HG03095 (cell line): ENCODE results near the gene ADM5.

Source experiments
- ATAC-seq: cut with Tn5 transposase; IDR thresholded peaks from one replicate; pipeline ENCODE4 v1.9.1; 2021; ENCODE audit warnings: moderate library complexity; ENCODE audit not compliant: unreplicated experiment

Gene ADM5

DNA sequence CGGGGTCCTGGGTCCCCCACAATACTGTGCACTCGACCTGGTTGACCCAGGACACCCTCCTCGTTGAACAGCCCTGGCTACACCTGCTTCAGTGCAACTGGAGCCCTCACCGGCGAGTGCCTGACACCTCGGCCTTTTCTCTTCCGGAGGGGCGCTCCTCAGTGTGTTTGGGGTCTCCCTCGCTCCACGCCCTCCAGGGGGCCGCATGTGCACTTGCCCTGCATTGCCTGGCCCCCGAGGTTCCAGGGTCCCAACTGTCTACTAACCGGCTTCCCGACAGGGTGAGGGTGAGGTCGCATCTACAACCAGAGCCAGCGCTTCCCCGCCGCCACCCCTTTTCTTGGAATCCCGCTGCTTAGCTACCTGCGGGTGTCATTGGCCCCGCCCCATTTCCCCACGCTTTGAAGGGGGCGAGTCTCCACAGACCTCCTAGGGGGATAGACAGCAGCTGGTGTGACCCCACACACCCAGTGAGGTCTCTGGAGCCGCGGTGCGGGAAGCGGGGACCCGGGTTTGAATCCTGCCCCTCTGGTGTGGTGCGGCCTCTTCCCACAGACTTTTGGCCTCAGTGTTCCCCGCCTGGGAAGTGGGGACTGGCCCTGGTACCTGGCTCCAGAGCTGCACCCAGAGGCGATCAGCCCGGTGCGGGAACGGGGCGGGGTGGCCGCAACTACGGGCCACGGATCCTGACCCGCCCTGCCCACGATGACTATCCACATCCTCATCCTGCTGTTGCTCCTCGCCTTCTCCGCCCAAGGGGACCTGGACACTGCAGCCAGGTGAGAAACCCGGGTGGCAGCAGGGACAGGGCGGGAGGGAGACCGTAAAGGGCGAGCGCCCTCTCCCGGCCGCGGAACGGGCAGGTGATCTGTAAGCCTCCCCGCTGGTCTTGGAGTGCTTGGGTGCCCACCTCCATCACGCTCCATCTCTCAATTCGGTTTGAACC is at the start of gene ADM5:
ADM5 (plus strand) TSS at position 462 of the 946 bp plus-strand sequence; CDS start at position 706, 244 bp downstream.
- ATAC-seq = no peak

- ATAC-seq = peak; percentile 53
Observed at GRCh38 chr19:49640113-49640898, 49.1 kb upstream of the ADM5 start, which contains the start of gene RRAS. TSS of gene RRAS (minus strand) at chr19:49640143. CDS start at chr19:49640098, 45 bp downstream.

DNA sequence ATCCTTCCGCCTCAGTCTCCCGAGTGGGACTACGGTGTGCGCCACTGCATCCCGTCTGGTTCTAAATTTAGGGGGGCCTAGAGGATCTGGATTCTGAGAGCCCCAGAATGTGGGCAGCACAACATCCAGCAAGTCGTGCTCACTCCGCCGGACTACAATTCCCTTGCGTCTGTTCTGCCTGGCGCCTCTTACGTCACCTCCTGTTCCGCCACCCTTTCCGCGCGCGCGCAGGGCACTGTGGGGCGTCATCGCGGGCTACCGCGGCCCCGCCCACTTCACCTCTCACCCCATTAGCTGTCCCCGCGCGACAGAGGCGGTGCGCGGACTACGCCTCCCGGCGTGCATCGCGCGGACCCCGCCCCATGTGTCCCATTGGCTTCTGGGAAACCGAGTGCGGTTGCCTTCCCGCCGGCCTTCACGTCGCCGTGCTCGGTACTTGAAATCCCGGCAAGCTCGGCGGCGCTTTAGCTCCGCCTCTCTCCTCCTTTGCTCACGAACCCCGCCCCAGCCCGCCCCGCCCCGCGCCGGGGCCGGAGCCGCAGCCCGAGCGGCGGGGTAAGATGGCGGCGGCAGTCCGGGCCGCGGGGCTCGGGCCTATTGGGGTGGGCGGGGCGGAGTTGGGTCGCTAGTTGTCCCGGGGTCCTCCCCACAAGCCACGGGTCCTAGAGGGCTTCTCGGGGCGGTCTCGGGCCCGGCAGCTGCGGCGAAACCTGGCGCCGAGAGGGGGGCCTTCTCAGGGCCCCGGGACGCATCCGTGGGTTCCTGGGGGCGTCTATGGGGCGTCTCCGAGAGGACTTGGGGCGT is 47.5 kb upstream of the ADM5 start, which contains the start of gene SCAF1:
SCAF1 (plus strand) TSS at position 522 of the 804 bp plus-strand sequence. CDS start 2,818 bp downstream, outside the sequence.
- peak; percentile 42 for ATAC-seq

DNA sequence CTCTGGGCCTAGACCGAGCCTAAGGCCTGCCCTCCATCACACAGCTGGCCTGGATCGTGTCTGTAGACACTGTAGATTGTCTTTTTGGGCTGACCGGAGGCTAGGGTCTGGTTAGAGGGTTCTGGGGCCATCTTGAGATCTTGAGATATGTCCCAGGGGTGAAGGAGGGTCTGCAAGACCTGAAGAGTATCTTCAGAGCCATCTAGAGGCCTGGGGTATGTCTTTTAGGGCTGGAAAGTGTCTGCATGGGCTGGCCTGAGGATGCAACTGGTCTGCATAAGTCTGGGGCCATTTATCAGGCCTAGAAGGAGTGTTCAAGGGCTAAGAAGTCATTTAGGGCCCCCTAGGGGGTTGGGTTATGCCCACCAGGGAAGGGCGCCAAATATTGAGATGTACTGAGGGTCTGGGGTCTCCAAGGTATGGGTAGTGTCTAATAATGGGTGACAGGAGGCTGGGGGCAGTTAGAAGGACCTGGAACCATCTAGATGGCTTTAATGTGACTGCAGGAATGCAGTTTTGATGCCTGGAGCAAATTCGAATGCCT is 46.8 kb upstream of the ADM5 start:
- ATAC-seq = no peak

GRCh38 chr19:49643466-49643865 is 45.9 kb upstream of the ADM5 start:
- ATAC-seq = no peak

DNA sequence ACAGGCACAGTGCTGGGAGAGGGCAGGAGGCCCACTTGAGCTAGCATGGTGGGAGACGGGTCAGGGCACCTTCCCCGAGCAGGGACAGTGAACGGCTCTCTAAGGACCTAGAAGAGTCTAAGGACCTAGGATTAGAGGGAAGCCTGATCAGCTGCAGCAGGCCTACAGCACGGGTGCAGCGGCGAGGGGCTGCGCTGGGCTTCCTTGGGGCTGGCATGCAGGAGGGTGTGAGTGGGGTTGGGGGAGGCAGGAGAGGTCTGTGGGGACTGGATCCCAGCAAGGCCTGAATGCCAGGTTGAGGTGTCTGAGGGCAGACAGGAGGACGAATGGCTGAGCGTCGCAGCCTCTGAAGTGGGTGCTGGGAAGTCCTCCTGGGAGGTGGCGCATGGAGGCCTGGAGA is 43.8 kb upstream of the ADM5 start:
- ATAC-seq = no peak

GRCh38 chr19:49645995-49646394 is 43.4 kb upstream of the ADM5 start:
- no peak for ATAC-seq

GRCh38 chr19:49646586-49646985 is 42.8 kb upstream of the ADM5 start:
- no peak for ATAC-seq

DNA sequence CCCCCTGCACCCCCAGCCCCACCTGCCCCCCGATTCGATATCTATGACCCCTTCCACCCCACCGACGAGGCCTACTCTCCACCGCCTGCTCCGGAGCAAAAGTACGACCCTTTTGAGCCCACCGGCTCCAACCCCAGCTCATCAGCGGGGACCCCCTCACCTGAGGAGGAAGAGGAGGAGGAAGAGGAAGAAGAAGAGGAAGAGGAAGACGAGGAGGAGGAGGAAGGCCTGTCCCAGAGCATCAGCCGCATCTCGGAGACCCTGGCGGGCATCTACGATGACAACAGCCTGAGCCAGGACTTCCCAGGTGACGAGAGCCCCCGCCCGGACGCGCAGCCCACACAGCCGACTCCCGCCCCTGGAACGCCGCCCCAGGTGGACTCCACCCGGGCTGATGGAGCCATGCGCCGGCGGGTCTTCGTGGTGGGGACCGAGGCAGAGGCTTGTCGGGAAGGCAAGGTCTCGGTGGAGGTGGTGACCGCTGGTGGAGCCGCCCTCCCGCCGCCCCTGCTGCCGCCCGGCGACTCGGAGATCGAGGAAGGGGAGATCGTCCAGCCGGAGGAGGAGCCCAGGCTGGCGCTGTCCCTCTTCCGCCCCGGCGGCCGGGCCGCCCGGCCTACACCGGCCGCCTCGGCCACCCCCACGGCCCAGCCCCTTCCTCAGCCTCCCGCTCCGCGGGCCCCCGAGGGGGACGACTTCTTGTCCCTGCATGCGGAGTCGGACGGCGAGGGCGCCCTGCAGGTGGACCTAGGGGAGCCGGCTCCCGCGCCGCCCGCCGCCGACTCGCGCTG is 38.2 kb upstream of the ADM5 start:
- ATAC-seq = no peak

- no peak for ATAC-seq
Observed at GRCh38 chr19:49651820-49652550, 37.4 kb upstream of the ADM5 start.

GRCh38 chr19:49652551-49653465 is 36.6 kb upstream of the ADM5 start:
- no peak for ATAC-seq

DNA sequence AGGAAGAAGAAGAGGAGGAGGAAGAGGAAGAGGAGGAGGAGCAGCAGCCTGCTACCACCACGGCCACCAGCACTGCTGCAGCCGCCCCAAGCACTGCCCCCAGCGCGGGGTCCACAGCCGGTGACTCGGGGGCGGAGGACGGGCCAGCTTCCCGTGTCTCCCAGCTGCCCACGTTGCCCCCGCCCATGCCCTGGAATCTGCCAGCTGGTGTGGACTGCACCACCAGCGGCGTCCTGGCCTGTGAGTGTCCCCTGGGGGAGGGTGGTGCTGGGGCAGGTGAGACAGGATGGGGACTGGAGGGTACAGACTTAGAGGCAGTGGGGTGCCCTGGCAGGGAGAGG is 36.0 kb upstream of the ADM5 start:
- ATAC-seq = no peak

DNA sequence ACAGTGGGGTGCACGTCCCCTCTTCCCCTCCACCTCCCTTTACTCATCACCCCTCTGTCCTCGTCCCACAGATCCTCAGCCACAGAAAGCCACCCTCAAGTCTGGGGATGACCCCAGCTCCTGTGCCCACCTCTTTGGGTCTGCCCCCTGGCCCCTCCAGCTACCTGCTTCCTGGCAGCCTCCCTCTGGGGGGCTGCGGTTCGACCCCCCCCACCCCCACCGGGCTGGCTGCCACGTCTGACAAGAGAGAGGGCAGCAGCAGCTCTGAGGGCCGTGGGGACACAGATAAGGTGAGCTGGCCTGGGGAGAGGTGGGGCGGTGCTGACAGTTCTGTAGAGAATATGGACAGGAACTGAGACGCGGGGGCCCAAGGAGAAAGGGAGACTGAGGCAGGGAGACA is 34.8 kb upstream of the ADM5 start:
- ATAC-seq = no peak

GRCh38 chr19:49655570-49656455 is 33.6 kb upstream of the ADM5 start:
- ATAC-seq = no peak

DNA sequence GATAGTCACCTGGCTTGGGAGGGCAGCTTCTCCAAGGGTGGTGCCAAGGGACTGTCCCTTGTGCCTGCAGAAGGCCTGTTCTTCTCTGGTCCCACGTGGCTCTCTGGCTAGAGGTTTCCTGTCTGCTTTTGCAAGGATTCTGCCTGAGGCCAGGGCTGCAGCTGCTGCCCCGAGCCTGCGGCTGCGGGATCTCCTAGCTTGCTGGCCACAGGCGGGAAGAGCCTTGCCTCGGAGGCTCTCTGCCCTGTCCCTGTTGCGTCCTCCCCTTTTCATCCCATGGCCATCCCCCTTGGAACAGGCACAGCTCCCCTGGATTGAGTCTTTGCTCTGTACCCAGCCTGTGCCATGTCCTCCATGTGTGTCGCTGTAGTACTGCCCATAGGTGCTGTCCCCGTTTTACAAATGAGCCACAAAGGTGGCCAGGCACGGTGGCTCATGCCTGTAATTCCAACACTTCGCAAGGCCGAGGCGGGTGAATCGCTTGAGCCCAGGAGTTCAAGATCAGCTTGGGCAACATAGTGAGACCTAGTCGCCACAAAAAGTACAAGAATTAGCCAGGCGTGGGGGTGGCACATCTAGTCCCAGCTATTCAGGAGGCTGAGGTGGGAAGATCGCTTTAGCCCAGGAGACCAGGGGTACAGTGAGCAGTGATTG is 32.8 kb upstream of the ADM5 start:
- ATAC-seq = no peak

- no peak for ATAC-seq
Observed at GRCh38 chr19:49657493-49658138, 31.8 kb upstream of the ADM5 start.
